ENCODE measurements around the gene LARGE1.

The LARGE1 gene

DNA sequence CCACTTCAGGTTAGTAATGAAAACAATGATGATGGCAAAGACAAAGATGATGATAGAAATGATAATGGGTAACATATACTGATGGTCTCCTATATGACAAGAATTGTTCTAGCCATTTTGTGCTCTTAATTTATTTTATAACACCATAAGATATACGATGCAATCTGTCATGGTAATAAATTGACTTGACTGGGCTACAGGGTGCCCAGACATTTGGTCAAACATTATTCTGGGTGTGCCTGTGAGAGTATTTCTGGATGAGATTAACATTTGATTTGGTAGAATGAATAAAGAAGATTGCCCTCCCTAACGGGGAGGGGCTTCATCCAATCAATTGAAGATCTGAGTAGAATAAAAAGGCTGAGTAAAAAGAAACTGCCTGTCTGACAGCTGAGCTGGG lies 237.3 kb downstream of the LARGE1 start:
- no peaks in the 10 kb centered on the region for H3F3A ChIP-seq (ENCODE audit: insufficient read depth, low read length)
- no peaks in the 10 kb centered on the region for H3K27me3 ChIP-seq (ENCODE audit: insufficient read depth, low read length)
- no peak overlapping the region for H2AFZ ChIP-seq (ENCODE audit: low read length)
- H4K20me1 ChIP-seq (ENCODE audit: insufficient read depth, low read length) = no peaks in the 10 kb centered on the region
- TF ChIP-seq, protein P1, sequence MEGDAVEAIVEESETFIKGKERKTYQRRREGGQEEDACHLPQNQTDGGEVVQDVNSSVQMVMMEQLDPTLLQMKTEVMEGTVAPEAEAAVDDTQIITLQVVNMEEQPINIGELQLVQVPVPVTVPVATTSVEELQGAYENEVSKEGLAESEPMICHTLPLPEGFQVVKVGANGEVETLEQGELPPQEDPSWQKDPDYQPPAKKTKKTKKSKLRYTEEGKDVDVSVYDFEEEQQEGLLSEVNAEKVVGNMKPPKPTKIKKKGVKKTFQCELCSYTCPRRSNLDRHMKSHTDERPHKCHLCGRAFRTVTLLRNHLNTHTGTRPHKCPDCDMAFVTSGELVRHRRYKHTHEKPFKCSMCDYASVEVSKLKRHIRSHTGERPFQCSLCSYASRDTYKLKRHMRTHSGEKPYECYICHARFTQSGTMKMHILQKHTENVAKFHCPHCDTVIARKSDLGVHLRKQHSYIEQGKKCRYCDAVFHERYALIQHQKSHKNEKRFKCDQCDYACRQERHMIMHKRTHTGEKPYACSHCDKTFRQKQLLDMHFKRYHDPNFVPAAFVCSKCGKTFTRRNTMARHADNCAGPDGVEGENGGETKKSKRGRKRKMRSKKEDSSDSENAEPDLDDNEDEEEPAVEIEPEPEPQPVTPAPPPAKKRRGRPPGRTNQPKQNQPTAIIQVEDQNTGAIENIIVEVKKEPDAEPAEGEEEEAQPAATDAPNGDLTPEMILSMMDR (IDR thresholded peaks at IDR 0.05; ENCODE audit: low read length) = no peak
- no peak for TF ChIP-seq EZH2 (IDR thresholded peaks at IDR 0.05; ENCODE audit: borderline replicate concordance, low read length)
- H3K9ac ChIP-seq (ENCODE audit: low read length) = no peak overlapping the region
- H3K4me1 ChIP-seq (ENCODE audit: insufficient read depth, low read length, severe bottlenecking) = no peaks in the 10 kb centered on the region
- no peaks in the 10 kb centered on the region for H3K36me3 ChIP-seq (ENCODE audit: insufficient read depth, low read length)
- H3K79me2 ChIP-seq (ENCODE audit: insufficient read depth, low read length) = no peaks in the 10 kb centered on the region
- H3K4me3 ChIP-seq (ENCODE audit: low read depth, low read length, poor library complexity, severe bottlenecking) = no peak overlapping the region
- no peaks in the 10 kb centered on the region for H3K9me3 ChIP-seq (ENCODE audit: low read length)
- H3K4me2 ChIP-seq (ENCODE audit: low read length) = no peak overlapping the region
- no peak overlapping the region for H3K27ac ChIP-seq (ENCODE audit: low read depth, low read length, poor library complexity, severe bottlenecking)
- H3K9me2 ChIP-seq (ENCODE audit: low read depth, low read length) = no peaks in the 10 kb centered on the region

DNA sequence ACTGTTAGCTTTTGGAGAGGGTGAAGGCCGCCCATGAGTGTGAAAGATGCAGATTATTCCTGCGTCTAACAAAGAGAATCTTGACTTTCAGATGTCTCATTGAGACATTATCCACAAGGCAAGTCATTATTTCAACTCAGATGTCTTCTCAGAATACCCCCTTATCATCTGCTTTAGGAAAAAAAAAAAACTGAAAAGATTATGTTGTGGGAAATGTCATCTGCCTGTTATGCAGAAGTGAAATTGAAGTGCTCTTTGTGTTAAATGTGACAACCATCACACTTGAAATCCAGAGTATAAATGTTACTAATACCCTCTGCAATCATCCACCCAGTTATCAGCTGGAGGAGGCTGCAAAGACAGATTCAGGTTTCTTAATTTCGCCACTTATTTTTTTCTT lies 239.6 kb downstream of the LARGE1 start:
- Histone ChIP-seq H3K4me2 (ENCODE audit: low read length) (no peak overlapping the region), H3K27me3 (ENCODE audit: insufficient read depth, low read length) (no peaks in the 10 kb centered on the region), H4K20me1 (ENCODE audit: insufficient read depth, low read length) (no peaks in the 10 kb centered on the region), H3K9me2 (ENCODE audit: low read depth, low read length) (no peaks in the 10 kb centered on the region), H3K4me1 (ENCODE audit: insufficient read depth, low read length, severe bottlenecking) (no peaks in the 10 kb centered on the region), H3K9me3 (ENCODE audit: low read length) (no peaks in the 10 kb centered on the region), H3F3A (ENCODE audit: insufficient read depth, low read length) (no peaks in the 10 kb centered on the region), H3K4me3 (ENCODE audit: low read depth, low read length, poor library complexity, severe bottlenecking) (no peak overlapping the region), H3K79me2 (ENCODE audit: insufficient read depth, low read length) (no peaks in the 10 kb centered on the region), H3K27ac (ENCODE audit: low read depth, low read length, poor library complexity, severe bottlenecking) (no peak overlapping the region), H3K9ac (ENCODE audit: low read length) (no peak overlapping the region), H3K36me3 (ENCODE audit: insufficient read depth, low read length) (no peaks in the 10 kb centered on the region), H2AFZ (ENCODE audit: low read length) (no peak overlapping the region)
- TF ChIP-seq EZH2 (IDR thresholded peaks at IDR 0.05; ENCODE audit: borderline replicate concordance, low read length) = no peak
- TF ChIP-seq, protein P1 (IDR thresholded peaks at IDR 0.05; ENCODE audit: low read length) = no peak

DNA sequence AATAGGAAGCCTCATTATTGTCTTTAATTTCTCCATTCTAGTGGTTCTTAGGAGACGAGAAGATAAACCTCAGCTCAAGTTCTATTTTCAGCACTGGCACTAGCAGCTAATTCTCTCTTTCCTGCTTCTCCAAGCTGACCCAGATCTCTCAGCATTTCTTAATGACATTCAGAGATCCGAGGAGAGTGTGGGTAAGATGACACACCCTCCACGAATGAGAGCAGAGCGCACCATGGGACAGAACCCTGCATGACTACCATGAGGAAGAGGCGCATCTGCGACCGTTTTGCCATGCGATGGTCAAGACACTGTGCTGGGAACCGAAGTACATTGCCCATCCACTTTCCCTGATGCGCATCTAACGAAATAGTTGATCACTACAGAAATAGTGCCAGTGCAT lies 241.8 kb downstream of the LARGE1 start:
- no peaks in the 10 kb centered on the region for H3F3A ChIP-seq (ENCODE audit: insufficient read depth, low read length)
- no peaks in the 10 kb centered on the region for H4K20me1 ChIP-seq (ENCODE audit: insufficient read depth, low read length)
- no peak overlapping the region for H2AFZ ChIP-seq (ENCODE audit: low read length)
- no peak overlapping the region for H3K27ac ChIP-seq (ENCODE audit: low read depth, low read length, poor library complexity, severe bottlenecking)
- H3K4me1 ChIP-seq (ENCODE audit: insufficient read depth, low read length, severe bottlenecking) = no peaks in the 10 kb centered on the region
- no peaks in the 10 kb centered on the region for H3K27me3 ChIP-seq (ENCODE audit: insufficient read depth, low read length)
- no peak overlapping the region for H3K4me2 ChIP-seq (ENCODE audit: low read length)
- H3K4me3 ChIP-seq (ENCODE audit: low read depth, low read length, poor library complexity, severe bottlenecking) = no peak overlapping the region
- no peak for TF ChIP-seq EZH2 (IDR thresholded peaks at IDR 0.05; ENCODE audit: borderline replicate concordance, low read length)
- TF ChIP-seq, protein P1 (IDR thresholded peaks at IDR 0.05; ENCODE audit: low read length) = no peak
- no peaks in the 10 kb centered on the region for H3K9me3 ChIP-seq (ENCODE audit: low read length)
- H3K36me3 ChIP-seq (ENCODE audit: insufficient read depth, low read length) = no peaks in the 10 kb centered on the region
- H3K79me2 ChIP-seq (ENCODE audit: insufficient read depth, low read length) = no peaks in the 10 kb centered on the region
- no peak overlapping the region for H3K9ac ChIP-seq (ENCODE audit: low read length)
- H3K9me2 ChIP-seq (ENCODE audit: low read depth, low read length) = no peaks in the 10 kb centered on the region
